ENCODE measurements around the gene L3MBTL1.

DNA sequence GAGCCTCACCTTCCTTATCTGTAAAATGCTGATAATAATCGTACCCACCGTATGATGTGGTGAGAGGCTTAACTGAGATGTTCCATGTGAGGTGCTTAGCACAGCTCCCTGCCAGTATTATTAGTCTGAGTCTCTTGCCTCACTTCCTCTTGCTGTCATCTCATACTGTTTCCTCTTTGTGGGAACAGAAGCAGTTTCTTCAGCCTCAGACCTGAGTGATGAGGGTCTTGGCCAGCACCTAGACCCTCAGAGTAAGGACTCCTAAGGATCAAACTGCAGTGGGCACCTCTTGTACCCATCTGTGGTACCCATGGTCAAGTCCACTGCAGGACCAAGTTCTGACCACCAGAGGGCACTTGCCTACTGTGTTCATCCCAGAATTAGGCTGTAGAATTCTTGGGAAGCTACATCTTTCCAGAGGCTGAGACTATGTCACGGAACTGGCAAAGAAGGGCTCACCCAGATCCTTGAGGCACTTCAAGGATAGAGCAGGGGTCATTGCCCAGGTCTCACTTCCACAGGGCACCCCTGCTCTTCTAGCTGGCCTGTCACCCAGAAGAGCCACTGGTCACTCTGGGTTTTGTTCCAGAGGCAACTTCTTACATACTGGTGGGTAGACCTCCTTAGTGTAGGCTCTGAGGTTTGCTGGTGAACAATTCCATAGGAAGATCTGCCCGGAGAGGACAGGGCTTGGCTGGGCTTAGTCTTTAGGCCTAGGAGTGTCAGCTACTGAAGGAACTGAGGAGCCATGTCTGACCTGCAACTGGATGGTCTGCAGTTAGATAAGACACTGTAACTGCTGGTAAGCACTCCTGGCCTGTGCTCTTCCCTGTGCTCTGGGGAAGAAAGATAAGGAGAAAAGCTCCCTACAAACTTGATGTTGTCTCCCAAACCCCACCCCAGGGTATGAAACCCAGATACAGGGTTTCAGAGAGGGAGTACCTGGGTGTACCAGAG lies 30.7 kb downstream of the L3MBTL1 start:
- TF ChIP-seq EZH2 (optimal IDR thresholded peaks at IDR 0.05; ENCODE audit: low read depth, low read length): no peak
- TF ChIP-seq, protein P1, sequence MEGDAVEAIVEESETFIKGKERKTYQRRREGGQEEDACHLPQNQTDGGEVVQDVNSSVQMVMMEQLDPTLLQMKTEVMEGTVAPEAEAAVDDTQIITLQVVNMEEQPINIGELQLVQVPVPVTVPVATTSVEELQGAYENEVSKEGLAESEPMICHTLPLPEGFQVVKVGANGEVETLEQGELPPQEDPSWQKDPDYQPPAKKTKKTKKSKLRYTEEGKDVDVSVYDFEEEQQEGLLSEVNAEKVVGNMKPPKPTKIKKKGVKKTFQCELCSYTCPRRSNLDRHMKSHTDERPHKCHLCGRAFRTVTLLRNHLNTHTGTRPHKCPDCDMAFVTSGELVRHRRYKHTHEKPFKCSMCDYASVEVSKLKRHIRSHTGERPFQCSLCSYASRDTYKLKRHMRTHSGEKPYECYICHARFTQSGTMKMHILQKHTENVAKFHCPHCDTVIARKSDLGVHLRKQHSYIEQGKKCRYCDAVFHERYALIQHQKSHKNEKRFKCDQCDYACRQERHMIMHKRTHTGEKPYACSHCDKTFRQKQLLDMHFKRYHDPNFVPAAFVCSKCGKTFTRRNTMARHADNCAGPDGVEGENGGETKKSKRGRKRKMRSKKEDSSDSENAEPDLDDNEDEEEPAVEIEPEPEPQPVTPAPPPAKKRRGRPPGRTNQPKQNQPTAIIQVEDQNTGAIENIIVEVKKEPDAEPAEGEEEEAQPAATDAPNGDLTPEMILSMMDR (IDR thresholded peaks at IDR 0.05; ENCODE audit: low read length): peak; percentile 96
